GM19452 (cell line): ENCODE data around the gene MRGPRX2.

Source experiments
- ATAC-seq: cut with Tn5 transposase; IDR thresholded peaks from one replicate; pipeline ENCODE4 v1.9.1; 2021; ENCODE audit not compliant: unreplicated experiment

MRGPRX2 gene

DNA sequence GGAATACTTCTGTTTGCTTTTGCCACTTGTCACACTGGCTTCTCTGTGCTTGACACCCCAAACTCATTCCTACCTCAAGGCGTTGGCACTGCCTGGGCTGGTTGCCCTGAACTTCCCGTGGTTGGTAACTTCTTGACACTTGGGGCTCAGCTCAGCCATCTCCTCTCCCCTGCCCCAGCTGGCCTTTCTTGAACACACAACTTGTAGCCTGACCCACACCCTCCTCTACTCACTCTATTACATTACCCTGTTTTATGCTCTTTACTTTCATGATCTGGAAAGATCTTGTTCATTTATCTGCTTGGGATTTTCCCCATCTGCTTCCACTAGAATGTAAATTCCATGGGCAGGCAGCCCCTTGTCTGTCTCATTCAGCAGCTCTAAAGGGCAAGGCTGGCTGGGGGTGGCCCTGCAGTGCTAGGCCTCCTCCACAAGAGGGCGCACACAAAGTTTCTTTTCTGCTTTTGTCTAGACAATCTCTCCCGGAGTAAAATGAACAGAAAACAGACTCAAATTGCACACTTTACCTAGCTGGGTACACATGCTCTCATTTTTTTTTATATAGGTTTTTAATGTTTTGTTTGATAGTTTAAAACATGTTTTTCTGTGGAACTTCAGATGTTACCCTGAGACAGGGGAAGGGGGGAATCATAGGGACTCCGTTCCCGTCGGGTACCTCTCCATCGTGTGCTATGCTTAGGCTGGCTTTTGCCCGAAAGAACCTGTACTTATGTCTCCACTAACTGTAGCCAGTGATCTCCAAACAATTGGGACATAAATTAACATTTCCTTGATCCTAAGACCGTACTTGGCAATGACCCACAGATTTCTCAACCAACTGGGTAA, 16.4 kb upstream of the MRGPRX2 start:
- peak; percentile 69 for ATAC-seq

DNA sequence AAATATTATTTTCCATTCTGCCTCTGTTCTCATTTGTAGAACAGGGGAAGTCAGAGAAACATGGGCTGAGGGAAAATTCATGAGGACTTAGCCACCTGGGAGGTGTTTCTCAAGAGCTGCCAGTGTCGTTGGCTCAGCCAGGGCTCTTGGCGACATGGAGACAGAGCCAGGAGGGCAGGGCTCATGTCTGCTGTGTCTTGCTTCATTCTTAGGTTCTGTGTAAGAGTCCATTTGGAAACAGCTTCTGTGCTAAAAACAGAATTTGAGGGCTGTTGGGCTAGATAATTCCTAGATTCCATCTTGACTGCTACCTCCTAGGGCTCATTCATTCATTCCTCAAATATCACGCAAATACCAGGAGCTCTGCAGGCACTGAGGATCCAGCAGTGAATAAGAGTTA, 15.1 kb upstream of the MRGPRX2 start:
- no peak for ATAC-seq

DNA sequence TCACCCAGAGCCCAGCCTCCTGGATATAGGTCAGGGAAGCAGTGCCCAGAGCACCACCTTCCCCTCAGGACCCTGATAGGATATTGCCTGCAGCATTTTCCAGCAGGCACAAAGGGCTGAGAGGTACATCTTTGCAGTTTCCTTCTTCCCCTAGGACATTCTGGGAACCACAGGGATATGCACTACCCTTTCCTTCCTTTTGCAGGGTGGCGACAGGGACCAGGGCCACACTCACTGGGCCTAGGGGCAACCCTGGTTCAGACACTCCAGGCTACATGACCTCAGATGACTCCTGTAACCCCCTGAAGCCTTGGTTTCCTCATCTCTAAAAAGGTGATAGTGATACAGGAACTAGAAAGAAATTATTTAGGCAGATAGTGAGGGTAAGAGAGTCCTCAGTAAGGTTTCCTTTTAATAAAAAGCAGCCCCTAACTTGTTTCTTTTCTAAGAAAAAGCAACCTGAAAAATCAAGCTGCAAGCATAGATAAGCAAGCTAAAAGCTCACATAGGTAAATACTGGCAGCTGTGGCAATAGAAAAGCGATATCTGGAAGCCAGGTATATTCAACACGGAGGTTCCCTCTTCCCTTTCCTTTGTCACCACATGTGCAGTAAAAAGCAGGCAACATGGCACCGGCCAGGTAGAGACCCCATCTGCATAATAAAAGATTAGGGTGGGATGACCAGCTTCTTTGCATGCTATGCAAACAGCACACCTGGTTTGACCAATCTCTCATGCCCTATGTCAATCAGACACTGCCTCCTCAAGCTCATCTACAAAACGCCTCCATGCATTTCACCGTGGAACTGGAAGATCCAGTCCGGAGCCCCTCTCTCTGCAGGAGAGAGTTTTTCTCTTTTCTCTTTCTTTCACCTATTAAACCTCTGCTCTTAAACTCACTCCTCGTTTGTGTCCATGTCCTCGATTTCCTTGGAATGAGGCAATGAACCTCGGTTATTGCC, 13.2 kb upstream of the MRGPRX2 start:
- ATAC-seq = no peak

DNA sequence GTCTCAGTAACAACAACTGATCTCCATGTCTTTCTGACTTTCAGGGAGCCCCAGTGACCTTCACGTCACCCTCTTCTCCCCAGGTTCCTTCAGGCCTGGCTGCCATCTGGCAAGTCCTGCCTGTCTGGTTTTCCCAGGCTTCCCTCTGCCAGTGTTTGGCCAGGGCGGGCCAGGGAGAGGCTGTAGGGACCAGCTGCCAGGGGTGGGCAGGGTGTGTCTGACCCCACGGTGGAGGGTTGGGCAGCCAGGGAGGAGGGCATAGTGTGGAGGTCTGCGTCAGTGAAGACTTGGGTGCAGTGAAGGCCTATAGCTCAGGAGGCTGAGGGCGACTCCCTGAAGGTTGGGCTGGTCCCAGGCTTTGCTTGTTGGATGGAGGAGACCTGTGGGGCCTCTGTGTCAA, 11.9 kb upstream of the MRGPRX2 start:
- ATAC-seq = no peak

DNA sequence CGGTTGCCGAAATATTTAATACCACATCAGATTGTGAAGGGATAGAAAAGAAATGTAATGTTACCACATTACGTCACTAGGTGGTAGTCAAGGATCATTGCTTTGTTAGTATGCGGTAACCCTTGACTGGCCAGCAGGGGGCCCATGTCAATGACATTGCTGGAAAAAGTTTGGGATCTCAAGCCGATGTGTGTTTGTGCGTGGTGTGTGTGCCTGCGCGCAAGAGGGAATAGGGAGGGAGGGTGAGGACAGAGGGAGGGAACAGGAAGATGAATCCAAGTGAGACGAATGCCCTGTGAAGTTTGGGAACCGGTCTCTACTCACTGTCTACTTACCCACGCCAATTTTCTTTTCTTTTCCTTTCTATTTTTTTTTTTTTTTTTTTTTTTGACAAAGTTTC, 10.7 kb upstream of the MRGPRX2 start:
- peak; percentile 90 for ATAC-seq

DNA sequence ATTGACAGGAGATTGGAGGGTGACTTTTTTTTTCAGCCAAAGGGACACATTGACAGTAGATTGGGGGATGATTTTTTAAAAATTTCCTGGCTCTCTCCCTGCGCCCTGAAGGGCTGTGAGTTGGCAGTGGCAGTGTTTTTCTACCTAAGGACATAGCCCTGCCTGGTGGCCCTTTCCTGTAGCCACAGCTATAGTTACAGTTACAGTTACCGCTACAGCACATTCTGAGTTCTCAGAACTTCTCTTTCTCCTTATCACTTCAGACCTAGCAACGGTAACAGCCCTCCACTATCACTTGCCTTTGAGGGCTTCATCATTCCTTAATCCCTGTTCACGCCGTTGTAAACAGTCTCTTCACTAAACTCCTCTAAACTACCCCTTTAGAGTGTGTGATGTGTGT, 684 bp downstream of the MRGPRX2 start:
- no peak for ATAC-seq

DNA sequence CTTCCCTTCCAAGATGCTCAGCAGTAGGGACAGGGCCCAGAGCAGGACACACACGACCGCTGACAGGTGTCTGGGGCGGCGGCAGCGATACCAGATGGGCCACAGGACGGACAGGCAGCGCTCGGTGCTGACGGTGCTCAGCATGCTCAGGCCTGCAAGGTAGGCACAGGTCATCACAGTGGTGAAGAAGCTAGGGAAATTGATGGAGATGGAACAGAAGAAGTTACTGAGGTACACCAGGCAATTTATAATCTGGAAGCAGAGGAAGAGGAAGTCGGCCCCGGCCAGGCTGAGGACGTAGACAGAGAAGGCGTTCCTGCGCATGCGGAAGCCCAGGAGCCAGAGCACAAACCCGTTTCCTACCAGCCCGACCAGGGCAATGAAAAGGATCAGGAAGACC, 4.6 kb downstream of the MRGPRX2 start:
- no peak for ATAC-seq

DNA sequence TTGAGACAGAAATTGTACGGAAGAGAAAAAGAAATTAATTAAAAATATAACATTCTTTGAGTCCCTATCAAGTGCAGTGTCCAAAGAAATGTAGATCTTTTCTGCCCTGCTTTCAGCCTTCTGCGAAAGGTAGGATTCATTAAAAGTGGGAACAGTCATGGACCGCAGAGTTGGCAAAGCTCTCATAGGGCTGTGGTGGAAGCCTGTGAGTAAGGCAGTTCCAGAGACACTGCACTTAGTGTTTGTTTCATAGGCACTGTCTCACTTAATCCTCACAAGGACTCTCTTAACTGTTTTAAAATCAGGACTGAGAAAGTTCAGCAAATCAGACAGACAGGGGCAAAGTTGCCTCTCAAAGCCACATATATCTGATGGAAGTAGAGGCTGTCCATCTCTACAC, 5.5 kb downstream of the MRGPRX2 start:
- ATAC-seq = no peak

DNA sequence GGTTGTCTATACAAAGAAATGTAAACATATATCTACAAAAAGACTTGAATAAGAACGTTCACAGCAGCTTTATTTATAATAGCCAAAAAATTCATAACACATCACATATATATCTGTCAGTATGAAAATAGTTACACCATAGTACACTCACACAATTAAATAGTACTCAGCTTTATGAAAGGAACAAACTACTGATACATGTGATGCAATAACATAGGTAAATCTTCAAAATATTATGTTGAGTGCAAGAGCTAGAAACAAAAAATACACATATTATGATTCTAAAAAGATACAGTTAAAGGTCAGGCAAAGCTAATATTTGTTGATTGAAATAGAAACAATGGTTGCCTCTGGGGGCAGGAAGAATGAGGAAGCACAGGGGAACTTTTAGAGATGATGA, 6.6 kb downstream of the MRGPRX2 start:
- ATAC-seq = no peak

DNA sequence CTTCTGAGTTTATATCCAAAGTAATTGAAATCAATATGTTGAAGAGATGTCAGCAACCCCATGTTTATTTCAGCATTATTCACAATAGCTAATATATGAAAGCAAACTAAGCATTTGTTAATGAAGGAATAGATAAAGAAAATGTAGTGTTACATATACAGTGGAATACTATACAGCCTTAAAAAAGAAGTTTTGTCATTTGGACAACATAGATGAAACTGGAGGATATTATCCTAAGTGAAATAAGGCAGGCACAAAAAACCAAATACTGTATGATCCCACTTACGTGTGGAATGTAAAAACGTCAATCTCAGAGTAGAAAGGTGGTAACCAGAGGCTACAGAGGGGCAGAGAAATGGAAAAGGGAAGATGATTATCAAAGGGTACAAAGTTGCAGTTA, 10.2 kb downstream of the MRGPRX2 start:
- no peak for ATAC-seq

DNA sequence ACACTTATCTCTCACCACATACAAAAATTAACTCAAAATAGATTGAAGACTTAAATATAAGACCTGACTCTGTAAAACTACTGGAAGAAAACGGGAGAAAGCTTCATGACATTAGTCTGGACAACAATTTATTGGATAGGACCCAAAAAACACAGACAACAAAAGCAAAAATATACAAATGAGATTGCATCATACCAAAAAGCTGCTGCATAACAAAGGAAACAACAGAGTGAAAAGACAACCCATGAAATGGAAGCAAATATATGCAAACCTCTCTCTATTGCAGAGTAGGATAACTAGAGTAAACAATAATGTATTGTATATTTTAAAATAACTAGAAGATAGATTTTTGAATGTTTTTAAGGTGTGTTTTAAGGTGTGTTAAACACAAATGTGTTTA, 11.2 kb downstream of the MRGPRX2 start:
- no peak for ATAC-seq

DNA sequence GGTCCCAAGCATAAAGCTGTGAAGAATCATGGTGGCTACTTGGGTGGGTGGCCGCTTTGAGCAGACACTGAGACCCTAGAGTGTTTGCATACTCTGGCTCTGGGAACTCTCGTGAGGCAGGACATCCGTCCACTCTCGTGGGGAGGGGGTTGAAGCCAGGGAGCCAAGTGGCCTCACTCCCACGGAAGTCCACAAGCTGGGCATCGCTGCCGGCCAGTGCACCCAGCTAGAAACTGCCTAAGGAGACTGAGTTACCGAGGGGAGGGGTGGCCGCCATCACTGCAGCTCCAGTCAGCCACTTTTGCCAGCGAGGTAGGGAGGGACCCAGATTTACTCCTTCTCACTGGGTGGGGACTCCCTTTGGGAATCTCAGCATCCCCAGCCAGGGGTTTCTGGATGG, 20.5 kb downstream of the MRGPRX2 start:
- ATAC-seq = no peak

DNA sequence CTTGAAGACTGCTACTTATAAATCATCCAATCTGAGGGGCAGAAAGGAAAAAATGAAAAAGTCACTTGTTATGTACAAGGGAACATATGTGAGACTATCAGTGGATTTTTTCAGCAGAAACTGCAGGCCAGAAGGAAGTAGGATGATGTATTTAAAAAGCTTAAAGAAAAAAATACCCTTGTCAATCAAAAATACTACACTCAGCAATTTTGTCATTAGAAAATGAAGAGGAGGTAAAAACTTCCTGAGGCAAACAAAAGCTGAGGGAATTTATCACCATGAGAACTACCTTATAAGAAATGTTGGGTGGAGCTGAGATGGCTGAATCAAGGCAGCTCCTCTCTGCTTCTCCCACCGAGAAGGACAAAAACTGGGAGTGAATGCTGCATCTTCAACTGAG, 21.1 kb downstream of the MRGPRX2 start:
- ATAC-seq = no peak

DNA sequence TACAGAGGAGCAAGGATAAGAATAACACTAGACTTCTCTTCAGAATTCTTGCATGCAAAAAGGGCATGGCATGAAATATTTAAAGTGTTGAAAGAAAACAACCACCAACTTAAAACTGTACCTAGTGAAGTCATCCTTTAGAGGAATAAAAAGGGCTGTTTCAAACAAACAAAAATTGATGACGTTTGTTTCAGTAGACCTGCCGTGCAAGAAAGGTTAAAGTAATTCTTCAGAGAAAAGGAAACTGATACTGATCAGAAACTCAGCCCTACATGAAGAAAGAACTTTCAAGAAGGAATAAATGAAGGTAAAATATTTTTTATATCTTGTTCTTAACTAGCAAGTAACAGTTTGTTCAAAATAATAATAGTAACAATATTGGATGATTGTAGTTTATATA, 27.5 kb downstream of the MRGPRX2 start:
- ATAC-seq = no peak

DNA sequence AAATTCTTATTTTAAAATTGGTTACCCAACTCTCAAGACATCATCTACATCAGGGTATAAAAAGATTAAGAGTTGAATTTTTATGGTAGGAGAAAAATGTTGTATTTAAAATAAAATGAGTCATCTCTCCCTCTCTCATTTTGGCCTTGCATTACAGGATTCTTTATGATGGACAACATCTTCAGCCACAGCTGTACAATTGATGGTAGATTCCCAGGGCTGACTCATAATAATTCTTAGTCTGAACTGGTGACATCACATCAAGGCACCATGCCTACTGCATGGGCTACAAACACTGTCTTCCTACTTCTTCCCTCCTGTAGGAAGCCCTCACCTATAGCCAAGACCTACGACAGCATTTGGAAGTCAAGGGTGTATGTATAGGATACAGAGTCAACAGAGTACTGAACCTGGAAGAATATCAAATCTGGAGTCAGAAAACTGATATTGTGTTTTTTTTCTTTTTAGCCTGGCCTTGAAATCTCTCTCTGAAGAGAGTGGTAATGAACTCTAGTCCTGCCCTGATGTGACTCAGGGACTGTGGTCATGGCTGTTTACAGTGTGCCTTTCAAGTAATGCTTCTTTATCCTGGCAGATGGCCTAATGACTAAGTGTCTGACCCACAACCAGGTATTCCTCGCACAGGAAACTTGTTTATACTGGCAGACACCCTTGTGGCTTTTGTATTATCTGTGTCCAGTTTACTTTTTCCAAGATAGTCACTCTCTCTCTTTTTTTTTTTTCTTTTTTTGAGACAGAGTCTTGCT, 32.5 kb downstream of the MRGPRX2 start:
- ATAC-seq = no peak

DNA sequence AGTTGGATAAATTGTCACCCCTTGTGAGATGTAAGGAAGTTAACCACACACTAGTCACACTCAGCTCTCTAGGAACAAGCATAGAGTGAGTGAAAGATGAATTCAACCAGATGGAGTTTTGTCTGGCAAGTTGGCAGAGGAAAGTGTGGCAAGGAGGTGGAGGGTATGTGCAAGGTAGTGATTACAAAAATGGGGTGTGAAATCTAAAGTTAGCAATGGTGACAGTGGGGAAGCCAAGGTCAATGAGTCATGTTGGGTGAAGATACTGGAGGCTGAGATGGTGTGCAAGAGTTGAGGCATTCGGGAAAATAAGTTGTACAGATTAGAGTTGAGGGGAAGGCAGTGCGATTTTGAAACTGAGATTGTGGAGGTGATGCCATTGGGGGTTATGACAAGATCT, 33.7 kb downstream of the MRGPRX2 start:
- ATAC-seq = no peak

DNA sequence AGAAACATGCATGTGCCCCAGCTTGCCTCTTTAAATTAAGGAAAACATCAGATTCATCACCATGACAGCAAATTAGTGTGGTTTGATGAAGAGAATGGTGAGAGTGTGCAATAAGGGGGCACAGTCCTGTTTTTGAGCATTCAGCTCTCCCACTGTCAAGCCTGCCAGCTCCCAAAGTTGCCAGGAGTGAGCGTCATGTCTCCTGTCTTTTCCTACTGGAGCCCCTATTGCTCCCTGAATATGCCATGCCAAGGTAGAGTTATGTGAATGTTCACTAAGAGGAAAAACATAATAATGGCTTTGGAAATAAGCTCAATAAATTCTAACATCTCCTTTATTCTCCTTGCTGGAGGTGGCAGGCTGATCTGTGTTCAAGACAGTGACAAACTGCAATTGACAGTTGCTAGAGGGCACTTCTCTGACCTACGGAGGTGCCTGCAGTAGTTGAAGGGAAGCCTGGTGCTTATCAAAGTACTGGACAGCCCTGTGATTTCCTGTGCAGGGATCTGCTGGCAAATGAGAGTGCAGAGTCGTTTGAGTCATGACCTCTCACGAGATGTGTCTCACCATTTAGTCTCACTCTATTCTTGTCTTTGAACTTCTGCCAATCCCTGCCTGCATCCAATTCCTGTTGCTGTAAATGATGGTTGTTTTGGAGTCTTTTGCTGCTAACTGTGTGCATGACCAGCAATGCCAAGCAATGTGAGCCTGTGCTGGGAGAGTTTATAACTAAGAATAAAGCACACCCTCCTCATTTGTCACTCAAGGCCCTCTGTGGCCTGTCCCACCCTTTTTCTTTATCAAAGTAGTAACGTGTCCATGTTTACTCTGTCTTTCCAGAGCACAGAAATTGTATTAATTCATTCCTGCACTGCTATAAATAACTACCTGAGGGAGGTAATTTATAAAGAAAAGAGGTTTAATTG, 34.8 kb downstream of the MRGPRX2 start:
- ATAC-seq = no peak

DNA sequence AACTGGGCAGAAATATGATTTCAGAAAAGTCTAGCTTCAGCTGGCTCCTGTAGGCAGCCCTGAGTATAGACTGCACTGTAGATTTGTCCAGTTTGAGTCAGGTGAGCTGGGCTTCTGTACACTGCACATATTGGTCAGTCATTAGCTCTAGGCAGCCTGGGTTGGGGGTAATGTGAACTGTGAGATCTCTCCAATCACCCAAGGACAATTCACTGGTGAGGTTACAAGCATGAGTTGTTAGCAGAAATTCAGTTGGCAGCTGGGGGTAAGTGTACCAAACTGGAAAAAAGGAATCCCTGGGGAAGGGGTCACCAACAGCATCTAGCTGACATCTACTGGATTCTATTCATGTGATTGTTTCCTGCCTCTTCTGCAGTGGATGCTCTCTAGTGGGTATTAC, 39.7 kb downstream of the MRGPRX2 start:
- no peak for ATAC-seq

DNA sequence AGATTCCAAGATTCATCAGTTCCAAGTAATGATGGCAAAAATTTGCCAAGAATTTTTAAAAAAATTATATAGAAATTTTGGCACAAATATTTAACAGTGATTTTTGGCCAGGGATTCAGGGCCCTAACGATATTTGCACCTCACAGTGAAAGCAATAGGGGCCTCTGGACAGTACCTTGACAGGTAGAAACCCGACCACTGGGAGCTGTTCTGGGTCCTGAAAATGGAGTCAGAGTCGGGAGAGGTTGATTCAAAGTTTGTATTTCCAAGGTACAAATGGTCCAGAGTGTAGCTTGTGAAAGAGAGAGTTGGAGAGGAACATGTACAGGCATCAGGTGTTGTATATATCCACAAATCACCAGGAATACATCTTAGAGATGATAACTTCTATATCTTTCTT, 41.6 kb downstream of the MRGPRX2 start:
- no peak for ATAC-seq

DNA sequence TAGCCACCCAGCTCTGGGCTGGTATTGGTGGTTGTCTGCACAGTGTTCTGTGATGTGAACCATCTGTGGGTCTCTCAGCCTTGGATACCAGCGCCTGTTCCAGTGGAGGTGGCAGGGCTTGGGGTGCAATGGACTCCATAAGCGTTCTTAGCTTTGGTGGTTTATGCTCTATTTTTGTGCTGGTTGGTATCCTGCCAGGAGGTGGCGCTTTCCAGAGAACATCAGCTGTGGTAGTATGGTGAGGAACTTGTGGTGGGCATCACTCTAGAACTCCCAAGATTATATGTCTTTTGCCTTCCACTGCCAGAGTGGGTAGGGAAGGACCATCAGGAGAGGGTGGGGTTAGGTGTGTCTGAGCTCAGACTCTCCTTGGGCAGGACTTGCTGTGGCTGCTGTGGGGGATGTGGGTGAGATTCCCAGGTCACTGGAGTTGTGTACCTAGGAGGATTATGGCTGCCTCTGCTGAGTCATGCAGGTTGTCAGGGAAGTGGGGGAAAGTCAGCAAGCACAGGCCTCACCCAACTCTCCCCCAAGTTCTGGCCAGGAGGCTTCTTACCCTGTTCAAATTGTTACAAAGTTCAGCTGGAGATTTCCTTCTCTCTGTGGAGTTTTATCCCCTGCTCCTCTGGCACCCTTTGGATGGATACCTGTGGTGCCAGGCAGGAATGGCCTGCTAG, 47.2 kb downstream of the MRGPRX2 start:
- no peak for ATAC-seq
